ENCODE measurements around the gene ZFR2. TPM values are rescaled to one million over a fixed set of nuclear protein-coding genes. Genes with fewer than 3 reads are reported as not detected.

Gene ZFR2
- total and polyA plus RNA-seq, 4 donors: not detected

- H3K27me3 ChIP-seq (ENCODE audit: control insufficient read depth in 4 of 4, insufficient read depth in 4 of 4, low read length in 3 of 4): no peaks in the 10 kb centered on the region
- no peak overlapping the region for H3K9ac ChIP-seq (ENCODE audit: low read depth in 1 of 2, low read length in 2 of 2)
- H3K4me3 ChIP-seq (ENCODE audit: low read depth in 1 of 3, low read length in 3 of 3): no peak overlapping the region
- peaks cover 0 to 5% (median 1%) of the 10 kb centered on the region in 4 donors for H3K4me1 ChIP-seq (ENCODE audit: control insufficient read depth in 4 of 4, insufficient read depth in 4 of 4, low read length in 3 of 4)
- H3K9me3 ChIP-seq (ENCODE audit: control insufficient read depth in 4 of 4, low read length in 3 of 4): peaks cover 0 to 3% (median 0%) of the 10 kb centered on the region in 4 donors
- 72% methylated on average over 4 of the region's 4 CpGs for WGBS
- no peak overlapping the region for H3K27ac ChIP-seq (ENCODE audit: low read depth in 1 of 2, low read length in 2 of 2)
- no peaks in the 10 kb centered on the region for H3K36me3 ChIP-seq (ENCODE audit: control insufficient read depth in 4 of 4, insufficient read depth in 3 of 4, low read depth in 1 of 4, low read length in 3 of 4)
- TF ChIP-seq ZBTB33 (IDR thresholded peaks at IDR 0.05) (no peak), MAX (IDR thresholded peaks at IDR 0.05) (no peak), YY1 (IDR thresholded peaks at IDR 0.05) (no peak), SP1 (IDR thresholded peaks at IDR 0.05) (no peak), FOXA1 (IDR thresholded peaks at IDR 0.05) (no peak), RAD21 (IDR thresholded peaks at IDR 0.05) (no peak), JUND (IDR thresholded peaks at IDR 0.05) (no peak)
- TF ChIP-seq, protein P1, sequence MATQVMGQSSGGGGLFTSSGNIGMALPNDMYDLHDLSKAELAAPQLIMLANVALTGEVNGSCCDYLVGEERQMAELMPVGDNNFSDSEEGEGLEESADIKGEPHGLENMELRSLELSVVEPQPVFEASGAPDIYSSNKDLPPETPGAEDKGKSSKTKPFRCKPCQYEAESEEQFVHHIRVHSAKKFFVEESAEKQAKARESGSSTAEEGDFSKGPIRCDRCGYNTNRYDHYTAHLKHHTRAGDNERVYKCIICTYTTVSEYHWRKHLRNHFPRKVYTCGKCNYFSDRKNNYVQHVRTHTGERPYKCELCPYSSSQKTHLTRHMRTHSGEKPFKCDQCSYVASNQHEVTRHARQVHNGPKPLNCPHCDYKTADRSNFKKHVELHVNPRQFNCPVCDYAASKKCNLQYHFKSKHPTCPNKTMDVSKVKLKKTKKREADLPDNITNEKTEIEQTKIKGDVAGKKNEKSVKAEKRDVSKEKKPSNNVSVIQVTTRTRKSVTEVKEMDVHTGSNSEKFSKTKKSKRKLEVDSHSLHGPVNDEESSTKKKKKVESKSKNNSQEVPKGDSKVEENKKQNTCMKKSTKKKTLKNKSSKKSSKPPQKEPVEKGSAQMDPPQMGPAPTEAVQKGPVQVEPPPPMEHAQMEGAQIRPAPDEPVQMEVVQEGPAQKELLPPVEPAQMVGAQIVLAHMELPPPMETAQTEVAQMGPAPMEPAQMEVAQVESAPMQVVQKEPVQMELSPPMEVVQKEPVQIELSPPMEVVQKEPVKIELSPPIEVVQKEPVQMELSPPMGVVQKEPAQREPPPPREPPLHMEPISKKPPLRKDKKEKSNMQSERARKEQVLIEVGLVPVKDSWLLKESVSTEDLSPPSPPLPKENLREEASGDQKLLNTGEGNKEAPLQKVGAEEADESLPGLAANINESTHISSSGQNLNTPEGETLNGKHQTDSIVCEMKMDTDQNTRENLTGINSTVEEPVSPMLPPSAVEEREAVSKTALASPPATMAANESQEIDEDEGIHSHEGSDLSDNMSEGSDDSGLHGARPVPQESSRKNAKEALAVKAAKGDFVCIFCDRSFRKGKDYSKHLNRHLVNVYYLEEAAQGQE (IDR thresholded peaks at IDR 0.05): no peak
- TF ChIP-seq, protein P2, sequence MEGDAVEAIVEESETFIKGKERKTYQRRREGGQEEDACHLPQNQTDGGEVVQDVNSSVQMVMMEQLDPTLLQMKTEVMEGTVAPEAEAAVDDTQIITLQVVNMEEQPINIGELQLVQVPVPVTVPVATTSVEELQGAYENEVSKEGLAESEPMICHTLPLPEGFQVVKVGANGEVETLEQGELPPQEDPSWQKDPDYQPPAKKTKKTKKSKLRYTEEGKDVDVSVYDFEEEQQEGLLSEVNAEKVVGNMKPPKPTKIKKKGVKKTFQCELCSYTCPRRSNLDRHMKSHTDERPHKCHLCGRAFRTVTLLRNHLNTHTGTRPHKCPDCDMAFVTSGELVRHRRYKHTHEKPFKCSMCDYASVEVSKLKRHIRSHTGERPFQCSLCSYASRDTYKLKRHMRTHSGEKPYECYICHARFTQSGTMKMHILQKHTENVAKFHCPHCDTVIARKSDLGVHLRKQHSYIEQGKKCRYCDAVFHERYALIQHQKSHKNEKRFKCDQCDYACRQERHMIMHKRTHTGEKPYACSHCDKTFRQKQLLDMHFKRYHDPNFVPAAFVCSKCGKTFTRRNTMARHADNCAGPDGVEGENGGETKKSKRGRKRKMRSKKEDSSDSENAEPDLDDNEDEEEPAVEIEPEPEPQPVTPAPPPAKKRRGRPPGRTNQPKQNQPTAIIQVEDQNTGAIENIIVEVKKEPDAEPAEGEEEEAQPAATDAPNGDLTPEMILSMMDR (IDR thresholded peaks at IDR 0.05; ENCODE audit: low read depth, low read length, missing input control): no peak
- DNase-seq (ENCODE audit: low spot score): no peak
Measured at GRCh38 chr19:3897936-3898335, 29.1 kb upstream of the ZFR2 start.

- Histone ChIP-seq H3K4me1 (ENCODE audit: control insufficient read depth in 4 of 4, insufficient read depth in 4 of 4, low read length in 3 of 4) (peaks cover 0 to 5% (median 1%) of the 10 kb centered on the region in 4 donors), H3K27ac (ENCODE audit: low read depth in 1 of 2, low read length in 2 of 2) (no peak overlapping the region), H3K27me3 (ENCODE audit: control insufficient read depth in 4 of 4, insufficient read depth in 4 of 4, low read length in 3 of 4) (no peaks in the 10 kb centered on the region), H3K9me3 (ENCODE audit: control insufficient read depth in 4 of 4, low read length in 3 of 4) (peaks cover 0 to 3% (median 0%) of the 10 kb centered on the region in 4 donors), H3K4me3 (ENCODE audit: low read depth in 1 of 3, low read length in 3 of 3) (no peak overlapping the region), H3K36me3 (ENCODE audit: control insufficient read depth in 4 of 4, insufficient read depth in 3 of 4, low read depth in 1 of 4, low read length in 3 of 4) (no peaks in the 10 kb centered on the region), H3K9ac (ENCODE audit: low read depth in 1 of 2, low read length in 2 of 2) (no peak overlapping the region)
- WGBS: 84% methylated on average over 5 of the region's 5 CpGs
- no peak for DNase-seq (ENCODE audit: low spot score)
- no peak for TF ChIP-seq NR2F2 (IDR thresholded peaks at IDR 0.05)
- no peak for TF ChIP-seq ZBTB33 (IDR thresholded peaks at IDR 0.05)
- TF ChIP-seq, protein P3, sequence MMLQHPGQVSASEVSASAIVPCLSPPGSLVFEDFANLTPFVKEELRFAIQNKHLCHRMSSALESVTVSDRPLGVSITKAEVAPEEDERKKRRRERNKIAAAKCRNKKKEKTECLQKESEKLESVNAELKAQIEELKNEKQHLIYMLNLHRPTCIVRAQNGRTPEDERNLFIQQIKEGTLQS (IDR thresholded peaks at IDR 0.05): no peak
- TF ChIP-seq SP1 (IDR thresholded peaks at IDR 0.05): no peak
- no peak for TF ChIP-seq MAX (IDR thresholded peaks at IDR 0.05)
- TF ChIP-seq HNF4A (conservative IDR thresholded peaks at IDR 0.05): no peak
- TF ChIP-seq GABPA (IDR thresholded peaks at IDR 0.05 in 1 of 2, conservative IDR thresholded peaks at IDR 0.05 in 1 of 2): no peak
- TF ChIP-seq JUND (IDR thresholded peaks at IDR 0.05): no peak
- TF ChIP-seq, protein P2 (IDR thresholded peaks at IDR 0.05; ENCODE audit: low read depth, low read length, missing input control): no peak
- TF ChIP-seq YY1 (IDR thresholded peaks at IDR 0.05): no peak
- TF ChIP-seq, protein P1 (IDR thresholded peaks at IDR 0.05): no peak
Measured at GRCh38 chr19:3895788-3896187, 26.9 kb upstream of the ZFR2 start.
